ENCODE data around the gene ZSCAN10.
"Not testable (repeated sequence)": the region's sequence is repeated elsewhere in the genome, so short reads cannot be mapped to it uniquely, and the experiment has no call there.

Gene ZSCAN10

DNA sequence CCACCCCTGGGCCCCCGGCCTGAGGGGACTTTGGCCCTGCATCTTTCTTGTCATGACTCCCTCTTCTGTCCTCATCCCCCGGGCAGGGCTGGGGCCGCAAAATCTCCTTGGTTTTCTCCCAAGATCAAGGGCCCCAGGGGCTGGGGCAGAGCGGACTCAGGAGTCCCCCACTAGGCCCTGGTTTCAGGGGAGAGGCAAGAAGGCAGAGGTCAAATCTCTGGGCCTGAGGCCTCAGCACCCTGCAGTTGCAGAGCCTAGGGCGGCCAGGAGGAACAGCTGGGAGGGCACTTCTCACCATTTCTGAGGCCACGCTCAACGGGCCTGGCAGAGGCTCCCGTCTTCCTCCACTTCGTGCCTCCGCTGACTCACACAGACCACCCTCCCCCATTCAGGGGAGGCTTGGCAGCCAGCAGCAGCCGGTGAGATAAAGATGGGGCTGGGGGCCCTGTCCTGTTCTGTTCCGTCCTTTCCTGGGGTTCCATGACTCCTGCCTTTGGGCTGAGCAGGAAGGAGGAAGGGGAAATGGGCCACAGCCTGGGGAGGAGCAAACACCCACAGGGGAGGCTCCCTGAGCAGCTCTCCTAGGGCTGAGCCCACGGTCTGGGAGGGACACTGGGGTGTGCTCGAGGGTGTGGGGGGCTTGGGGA lies 12.4 kb downstream of the ZSCAN10 start:
- Histone ChIP-seq H3K36me3 (ENCODE audit: control insufficient read depth, insufficient read depth, low read length) (peaks cover 34% of the 10 kb centered on the region), H3K4me1 (ENCODE audit: control insufficient read depth, insufficient read depth, low read length) (no peaks in the 10 kb centered on the region), H3K9ac (ENCODE audit: low read depth, low read length) (no peak overlapping the region), H3K9me3 (ENCODE audit: control insufficient read depth, insufficient read depth, low read length) (no peaks in the 10 kb centered on the region), H3K27me3 (ENCODE audit: control insufficient read depth, insufficient read depth, low read length) (no peaks in the 10 kb centered on the region), H3K4me3 (ENCODE audit: low read depth, low read length) (no peak overlapping the region)

DNA sequence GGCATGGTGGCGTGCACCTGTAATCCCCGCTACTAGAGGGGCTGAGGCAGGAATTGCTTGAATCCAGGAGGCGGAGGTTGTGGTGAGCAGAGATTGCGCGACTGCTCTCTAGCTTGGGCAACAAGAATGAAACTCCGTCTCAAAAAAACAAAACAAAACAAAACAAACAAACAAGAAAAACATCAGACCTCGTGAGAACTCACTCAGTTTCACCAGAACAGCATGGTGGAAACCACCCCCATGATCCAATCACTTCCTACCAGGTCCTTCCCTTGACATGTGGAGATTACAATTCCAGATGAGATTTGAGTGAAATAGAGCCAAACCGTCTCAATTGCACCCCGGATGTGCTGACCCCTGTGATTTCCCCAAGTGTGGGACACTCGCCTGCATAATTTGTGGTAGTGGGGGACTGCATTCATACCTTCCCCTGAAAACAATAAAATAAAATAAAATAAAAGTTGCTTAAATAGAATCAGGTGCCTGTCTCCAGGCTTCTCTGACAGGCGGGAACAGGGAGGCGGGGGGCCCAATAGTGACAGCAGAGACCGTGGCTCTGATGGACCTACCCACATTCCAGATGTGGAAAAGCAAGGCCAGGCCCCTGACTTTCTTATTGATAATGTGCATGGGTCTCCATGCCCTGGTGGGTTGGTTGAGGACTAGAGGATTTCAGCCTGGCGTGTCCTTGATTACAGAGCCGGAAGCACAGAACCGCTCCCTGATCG lies 13.1 kb downstream of the ZSCAN10 start:
- peaks cover 27% of the 10 kb centered on the region for H3K36me3 ChIP-seq (ENCODE audit: control insufficient read depth, insufficient read depth, low read length)
- no peaks in the 10 kb centered on the region for H3K9me3 ChIP-seq (ENCODE audit: control insufficient read depth, insufficient read depth, low read length)
- no peaks in the 10 kb centered on the region for H3K4me1 ChIP-seq (ENCODE audit: control insufficient read depth, insufficient read depth, low read length)
- H3K9ac ChIP-seq (ENCODE audit: low read depth, low read length): no peak overlapping the region
- H3K4me3 ChIP-seq (ENCODE audit: low read depth, low read length): no peak overlapping the region
- H3K27me3 ChIP-seq (ENCODE audit: control insufficient read depth, insufficient read depth, low read length): no peaks in the 10 kb centered on the region

DNA sequence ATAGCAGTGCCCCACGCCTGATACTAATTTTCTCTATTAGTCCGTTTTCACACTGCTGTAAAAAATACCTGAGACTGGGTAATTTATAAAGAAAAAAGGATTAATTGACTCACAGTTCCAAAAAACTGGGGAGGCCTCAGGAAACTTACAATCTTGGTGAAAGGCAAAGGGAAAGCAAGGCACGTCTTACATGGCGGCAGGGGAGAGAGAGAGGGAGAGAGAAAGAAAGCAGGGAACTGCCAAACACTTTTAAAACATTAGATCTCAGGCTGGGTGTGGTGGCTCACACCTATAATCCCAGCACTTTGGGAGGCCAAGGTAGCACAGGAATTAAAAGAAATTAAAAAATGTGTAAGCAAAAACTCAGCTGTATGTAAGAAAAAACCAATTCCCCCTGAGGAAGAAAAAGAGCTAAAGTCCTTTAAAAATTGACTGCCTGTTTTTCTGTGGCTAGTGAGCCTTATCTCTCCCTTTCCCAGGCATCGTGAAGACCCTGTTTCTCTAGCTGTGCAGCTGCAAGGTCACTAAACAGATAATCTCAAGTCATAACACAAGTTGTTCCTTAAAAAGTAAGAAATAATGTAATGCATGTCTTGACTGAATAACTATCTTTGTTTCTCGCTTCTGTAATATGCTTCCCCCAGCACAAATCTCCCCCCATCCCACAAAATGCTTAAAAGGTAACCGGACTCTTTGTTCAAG lies 14.0 kb downstream of the ZSCAN10 start:
- no peaks in the 10 kb centered on the region for H3K4me1 ChIP-seq (ENCODE audit: control insufficient read depth, insufficient read depth, low read length)
- no peaks in the 10 kb centered on the region for H3K27me3 ChIP-seq (ENCODE audit: control insufficient read depth, insufficient read depth, low read length)

DNA sequence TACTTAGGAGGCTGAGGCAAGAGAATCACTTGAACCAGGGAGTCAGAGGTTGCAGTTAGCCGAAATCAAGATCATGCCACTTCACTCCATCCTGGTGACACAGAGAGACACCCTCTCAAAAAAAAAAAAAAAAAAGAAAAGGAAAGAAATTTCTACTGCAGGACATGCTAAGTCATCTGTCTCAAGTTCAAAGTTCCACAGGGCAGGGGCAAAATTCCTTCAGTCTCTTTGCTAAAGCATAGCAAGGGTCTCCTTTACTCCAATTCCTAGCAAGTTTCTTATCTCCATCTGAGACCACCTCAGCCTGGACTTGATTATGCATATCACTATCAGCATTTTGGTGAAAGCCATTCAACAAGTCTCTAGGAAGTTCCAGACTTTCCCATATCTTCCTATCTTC lies 14.6 kb downstream of the ZSCAN10 start:
- Histone ChIP-seq H3K4me1 (ENCODE audit: control insufficient read depth, insufficient read depth, low read length) (no peaks in the 10 kb centered on the region), H3K36me3 (ENCODE audit: control insufficient read depth, insufficient read depth, low read length) (peaks cover 17% of the 10 kb centered on the region), H3K9me3 (ENCODE audit: control insufficient read depth, insufficient read depth, low read length) (no peaks in the 10 kb centered on the region), H3K4me3 (ENCODE audit: low read depth, low read length) (no peak overlapping the region), H3K27me3 (ENCODE audit: control insufficient read depth, insufficient read depth, low read length) (no peaks in the 10 kb centered on the region), H3K9ac (ENCODE audit: low read depth, low read length) (no peak overlapping the region)

More for the DNA sequence above, 14.0 kb downstream of the ZSCAN10 start:
- Histone ChIP-seq H3K9ac (ENCODE audit: low read depth, low read length) (no peak overlapping the region), H3K4me3 (ENCODE audit: low read depth, low read length) (no peak overlapping the region), H3K36me3 (ENCODE audit: control insufficient read depth, insufficient read depth, low read length) (peaks cover 23% of the 10 kb centered on the region), H3K9me3 (ENCODE audit: control insufficient read depth, insufficient read depth, low read length) (no peaks in the 10 kb centered on the region)

DNA sequence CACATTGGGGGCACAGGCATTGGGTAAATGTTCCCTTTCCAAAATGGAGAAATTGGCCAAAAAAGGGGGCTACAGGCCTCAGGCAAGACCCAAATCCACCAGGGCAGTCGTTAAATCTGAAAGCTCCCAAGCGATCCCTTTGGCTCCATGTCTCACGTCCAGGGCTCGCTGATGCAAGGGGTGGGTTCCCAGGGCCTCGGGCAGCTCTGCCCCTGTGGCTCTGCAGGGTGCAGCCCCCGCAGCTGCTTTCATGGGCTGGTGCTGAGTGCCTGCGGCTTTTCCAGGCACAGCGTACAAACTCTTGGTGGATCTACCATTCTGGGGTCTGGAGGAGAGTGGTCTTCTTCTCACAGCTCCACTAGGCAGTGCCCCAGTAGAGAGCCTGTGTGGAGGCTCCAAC lies 15.7 kb downstream of the ZSCAN10 start:
- not testable (repeated sequence) for H3K27me3 ChIP-seq (ENCODE audit: control insufficient read depth, insufficient read depth, low read length); H3K9me3 ChIP-seq (ENCODE audit: control insufficient read depth, insufficient read depth, low read length); H3K9ac ChIP-seq (ENCODE audit: low read depth, low read length); H3K4me3 ChIP-seq (ENCODE audit: low read depth, low read length); H3K4me1 ChIP-seq (ENCODE audit: control insufficient read depth, insufficient read depth, low read length); H3K36me3 ChIP-seq (ENCODE audit: control insufficient read depth, insufficient read depth, low read length)

DNA sequence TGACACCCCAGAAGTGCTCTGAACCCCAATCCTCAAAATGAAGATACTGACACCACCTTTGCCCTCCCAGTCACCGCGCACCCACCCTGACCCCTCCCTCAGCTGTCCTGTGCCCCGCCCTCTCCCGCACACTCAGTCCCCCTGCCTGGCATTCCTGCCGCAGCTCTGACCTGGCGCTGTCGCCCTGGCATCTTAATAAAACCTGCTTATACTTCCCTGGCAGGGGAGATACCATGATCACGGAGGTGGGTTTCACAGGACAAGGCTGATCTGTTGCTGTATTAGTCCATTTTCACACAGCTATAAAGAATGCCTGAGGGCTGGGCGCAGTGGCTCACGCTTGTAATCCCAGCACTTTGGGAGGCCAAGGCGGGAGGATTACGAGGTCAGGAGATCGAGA lies 17.1 kb downstream of the ZSCAN10 start:
- not testable (repeated sequence) for H3K27me3 ChIP-seq (ENCODE audit: control insufficient read depth, insufficient read depth, low read length); H3K9ac ChIP-seq (ENCODE audit: low read depth, low read length); H3K9me3 ChIP-seq (ENCODE audit: control insufficient read depth, insufficient read depth, low read length); H3K4me3 ChIP-seq (ENCODE audit: low read depth, low read length); H3K4me1 ChIP-seq (ENCODE audit: control insufficient read depth, insufficient read depth, low read length); H3K36me3 ChIP-seq (ENCODE audit: control insufficient read depth, insufficient read depth, low read length)

DNA sequence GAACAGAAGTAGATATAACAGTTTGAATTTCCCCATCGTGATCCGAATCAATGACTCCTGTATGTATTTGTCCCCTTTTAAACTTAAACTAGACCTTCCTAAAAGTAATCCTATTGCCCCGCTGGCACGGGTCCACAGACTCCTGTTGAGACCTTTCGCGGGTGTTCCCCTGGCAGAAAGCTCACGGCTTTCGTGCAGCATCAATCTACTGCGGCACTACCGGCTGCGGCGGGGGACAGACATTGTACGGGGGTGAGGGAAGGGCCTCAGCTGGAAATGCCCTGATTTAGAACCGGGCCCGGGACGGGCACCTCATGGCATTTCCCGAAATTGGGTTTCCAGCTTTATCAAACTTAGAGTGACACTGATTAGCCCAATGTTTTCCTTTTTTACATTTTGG lies 19.1 kb downstream of the ZSCAN10 start:
- H3K4me1 ChIP-seq (ENCODE audit: control insufficient read depth, insufficient read depth, low read length): peaks cover 8% of the 10 kb centered on the region
- H3K9ac ChIP-seq (ENCODE audit: low read depth, low read length): no peak overlapping the region
- no peaks in the 10 kb centered on the region for H3K9me3 ChIP-seq (ENCODE audit: control insufficient read depth, insufficient read depth, low read length)
- no peak overlapping the region for H3K4me3 ChIP-seq (ENCODE audit: low read depth, low read length)
- H3K27me3 ChIP-seq (ENCODE audit: control insufficient read depth, insufficient read depth, low read length): no peaks in the 10 kb centered on the region
- H3K36me3 ChIP-seq (ENCODE audit: control insufficient read depth, insufficient read depth, low read length): no peaks in the 10 kb centered on the region

DNA sequence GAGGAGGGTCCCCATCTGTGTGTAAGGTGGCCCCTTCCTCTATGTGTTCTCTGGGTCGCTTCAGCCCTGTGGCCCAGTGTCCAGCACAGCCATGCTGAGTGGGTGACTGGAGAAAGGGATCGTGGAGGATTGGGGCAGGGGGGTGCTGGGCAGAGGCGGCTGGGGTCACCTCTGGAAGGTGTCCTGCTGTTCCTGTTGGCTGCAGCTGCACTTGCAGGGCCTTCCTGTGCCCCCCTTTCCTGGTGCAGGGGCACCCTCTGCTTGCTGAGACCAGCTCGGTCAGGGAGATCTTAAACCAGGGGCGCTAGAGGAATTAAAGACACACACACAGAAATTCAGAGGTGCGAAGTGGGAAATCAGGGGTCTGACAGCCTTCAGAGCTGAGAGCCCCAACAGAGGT lies 22.5 kb downstream of the ZSCAN10 start:
- no peaks in the 10 kb centered on the region for H3K9me3 ChIP-seq (ENCODE audit: control insufficient read depth, insufficient read depth, low read length)
- H3K9ac ChIP-seq (ENCODE audit: low read depth, low read length): no peak overlapping the region
- H3K4me3 ChIP-seq (ENCODE audit: low read depth, low read length): no peak overlapping the region
- H3K4me1 ChIP-seq (ENCODE audit: control insufficient read depth, insufficient read depth, low read length): peaks cover 8% of the 10 kb centered on the region
- no peaks in the 10 kb centered on the region for H3K27me3 ChIP-seq (ENCODE audit: control insufficient read depth, insufficient read depth, low read length)
- no peaks in the 10 kb centered on the region for H3K36me3 ChIP-seq (ENCODE audit: control insufficient read depth, insufficient read depth, low read length)

DNA sequence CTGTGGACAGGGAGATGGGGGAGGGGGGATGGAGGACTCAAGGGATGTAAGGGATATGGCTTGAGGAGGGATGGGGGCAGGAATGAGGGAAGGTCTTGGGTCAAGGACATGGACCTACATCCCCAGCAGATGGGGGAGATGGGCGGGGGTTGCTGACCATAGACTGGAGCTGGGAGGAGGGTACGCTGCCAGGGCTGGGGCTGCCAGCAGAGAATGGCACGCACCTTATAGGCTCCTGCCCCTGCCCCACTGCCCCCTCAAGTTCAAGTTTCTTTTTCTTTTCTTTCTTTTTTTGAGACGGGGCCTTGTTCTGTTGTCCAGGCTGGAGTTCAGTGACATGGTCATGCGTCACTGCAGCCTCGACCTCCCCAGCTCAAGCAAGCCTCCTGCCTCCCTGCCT lies 23.1 kb downstream of the ZSCAN10 start:
- not testable (repeated sequence) for H3K9me3 ChIP-seq (ENCODE audit: control insufficient read depth, insufficient read depth, low read length); H3K4me3 ChIP-seq (ENCODE audit: low read depth, low read length); H3K36me3 ChIP-seq (ENCODE audit: control insufficient read depth, insufficient read depth, low read length); H3K9ac ChIP-seq (ENCODE audit: low read depth, low read length); H3K27me3 ChIP-seq (ENCODE audit: control insufficient read depth, insufficient read depth, low read length); H3K4me1 ChIP-seq (ENCODE audit: control insufficient read depth, insufficient read depth, low read length)

DNA sequence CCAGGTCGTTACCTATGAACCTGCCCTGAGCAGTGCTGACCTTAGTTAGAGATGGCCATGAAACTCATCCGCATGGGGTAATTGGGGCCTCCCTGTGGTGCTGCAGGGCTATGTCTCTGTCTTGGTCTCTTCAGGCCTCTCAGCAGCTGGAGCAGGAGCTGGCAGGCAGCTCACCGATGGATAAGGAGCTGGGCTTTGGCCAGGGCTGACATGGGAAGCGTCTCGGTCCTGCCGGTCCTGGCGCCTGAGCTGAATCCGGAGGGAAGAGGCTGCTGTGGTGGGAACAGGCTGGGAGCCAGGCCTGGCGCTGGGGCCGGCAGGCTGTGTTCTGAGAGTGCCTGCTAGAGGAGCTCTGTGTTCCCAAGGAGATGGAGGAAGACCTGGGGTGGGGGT lies 23.6 kb downstream of the ZSCAN10 start:
- peaks cover 8% of the 10 kb centered on the region for H3K4me1 ChIP-seq (ENCODE audit: control insufficient read depth, insufficient read depth, low read length)
- no peak overlapping the region for H3K4me3 ChIP-seq (ENCODE audit: low read depth, low read length)
- no peaks in the 10 kb centered on the region for H3K36me3 ChIP-seq (ENCODE audit: control insufficient read depth, insufficient read depth, low read length)
- H3K27me3 ChIP-seq (ENCODE audit: control insufficient read depth, insufficient read depth, low read length): no peaks in the 10 kb centered on the region
- H3K9me3 ChIP-seq (ENCODE audit: control insufficient read depth, insufficient read depth, low read length): no peaks in the 10 kb centered on the region
- no peak overlapping the region for H3K9ac ChIP-seq (ENCODE audit: low read depth, low read length)

DNA sequence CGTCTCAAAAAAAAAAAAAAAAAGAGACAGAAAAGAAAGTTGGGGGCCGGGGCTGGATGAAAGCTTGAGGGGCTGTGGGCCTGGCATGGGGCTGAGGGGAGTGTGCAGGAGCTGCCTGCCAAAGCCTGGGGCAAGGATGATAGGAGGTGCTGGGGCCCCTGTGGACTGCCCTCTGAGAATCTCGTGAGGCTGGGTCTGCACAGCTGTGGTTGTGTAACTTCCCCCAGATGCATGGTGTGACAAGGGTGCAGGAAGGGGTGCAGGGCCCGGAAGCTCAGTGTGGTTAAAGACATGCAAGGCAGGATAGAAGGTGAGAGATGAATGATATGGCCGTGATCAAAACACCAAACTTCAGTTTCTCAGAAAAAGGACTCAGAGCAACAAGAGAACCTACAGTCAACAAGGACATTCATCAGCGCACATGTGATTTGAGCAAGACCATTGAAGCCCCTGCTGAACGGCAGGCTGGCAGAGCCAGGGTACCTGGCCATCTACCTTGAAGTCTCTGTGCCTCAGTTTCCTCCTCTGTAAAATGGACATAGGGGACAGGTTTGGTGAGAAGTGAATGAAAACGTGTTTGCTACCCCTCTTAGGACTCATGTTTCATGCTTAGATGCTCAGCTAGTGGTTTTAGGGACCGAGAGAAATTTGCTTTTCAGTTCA lies 24.1 kb downstream of the ZSCAN10 start:
- Histone ChIP-seq H3K4me1 (ENCODE audit: control insufficient read depth, insufficient read depth, low read length) (peaks cover 8% of the 10 kb centered on the region), H3K9ac (ENCODE audit: low read depth, low read length) (no peak overlapping the region), H3K36me3 (ENCODE audit: control insufficient read depth, insufficient read depth, low read length) (no peaks in the 10 kb centered on the region), H3K27me3 (ENCODE audit: control insufficient read depth, insufficient read depth, low read length) (no peaks in the 10 kb centered on the region), H3K9me3 (ENCODE audit: control insufficient read depth, insufficient read depth, low read length) (no peaks in the 10 kb centered on the region), H3K4me3 (ENCODE audit: low read depth, low read length) (no peak overlapping the region)

Measured in iPS-15b (cell line).